Stimulated activated CD8-positive, alpha-beta memory T cell treated with anti-CD3 and anti-CD28 coated beads, Interleukin-7, amount 100 ng/mL, for 48 hours (primary cell): ENCODE results near the gene CD244.

Source experiments
- DNase-seq, 2 donors: peaks; one replicate each; pipeline ENCODE4 v3.0.0-alpha.2; 2020; ENCODE audit warnings: low read depth in 1 of 2; ENCODE audit errors: extremely low read depth in 1 of 2

Gene CD244

DNA sequence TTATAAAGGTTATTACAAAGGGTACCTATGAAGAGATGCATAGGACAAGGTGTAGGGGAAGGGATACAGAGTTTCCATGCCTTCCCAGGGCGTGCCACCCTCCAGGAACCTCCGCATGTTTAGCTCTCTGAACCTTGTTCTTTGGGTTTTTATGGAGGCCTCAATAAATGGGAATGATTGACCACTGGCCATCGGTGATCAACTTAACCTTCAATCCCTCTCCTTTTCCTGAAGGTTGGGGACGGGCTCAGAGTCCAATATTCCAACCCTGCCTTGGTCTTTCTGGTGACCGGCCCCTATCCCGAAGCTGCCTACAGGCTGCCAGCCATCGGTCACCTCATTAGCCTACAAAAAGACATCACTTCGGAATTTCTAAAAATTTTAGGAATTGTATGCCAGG, 11.7 kb downstream of the CD244 start:
- DNase-seq = no peak

DNA sequence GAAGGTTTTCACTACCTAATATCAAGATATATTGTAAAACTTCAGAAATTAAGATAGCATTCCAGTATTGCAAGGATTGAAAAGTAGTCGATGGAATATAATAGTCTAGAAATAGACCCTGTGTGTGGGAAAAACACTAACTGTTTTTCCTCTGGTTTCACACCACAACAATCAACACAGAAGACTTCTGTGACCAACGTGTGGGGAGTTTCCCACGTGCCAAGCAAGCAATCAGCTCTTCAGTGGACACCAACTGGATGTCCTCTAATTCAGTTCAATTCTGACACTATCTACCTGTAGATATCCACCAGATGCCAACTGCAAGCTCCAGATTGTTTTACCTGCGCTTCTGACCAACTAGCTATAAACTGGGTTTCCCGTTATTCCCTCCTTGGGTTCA, 12.1 kb downstream of the CD244 start:
- DNase-seq = no peak

DNA sequence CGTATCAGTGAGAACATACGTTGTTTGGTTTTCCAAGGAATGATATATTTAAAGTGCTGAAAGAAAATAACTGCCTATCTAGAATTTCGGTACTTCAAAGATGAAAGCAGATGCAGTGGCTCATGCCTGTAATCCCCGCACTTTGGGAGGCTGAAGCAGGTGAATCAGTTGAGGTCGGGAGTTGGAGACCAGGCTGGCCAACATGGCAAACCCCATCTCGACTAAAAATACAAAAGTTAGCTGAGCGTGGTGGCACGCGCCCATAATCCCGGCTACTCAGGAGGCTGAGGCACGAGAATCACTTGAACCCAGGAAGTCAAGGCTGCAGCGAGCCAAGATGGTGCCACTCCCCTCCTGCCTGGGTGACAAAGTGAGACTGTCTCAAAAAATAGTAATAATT, 16.4 kb downstream of the CD244 start:
- DNase-seq = no peak

DNA sequence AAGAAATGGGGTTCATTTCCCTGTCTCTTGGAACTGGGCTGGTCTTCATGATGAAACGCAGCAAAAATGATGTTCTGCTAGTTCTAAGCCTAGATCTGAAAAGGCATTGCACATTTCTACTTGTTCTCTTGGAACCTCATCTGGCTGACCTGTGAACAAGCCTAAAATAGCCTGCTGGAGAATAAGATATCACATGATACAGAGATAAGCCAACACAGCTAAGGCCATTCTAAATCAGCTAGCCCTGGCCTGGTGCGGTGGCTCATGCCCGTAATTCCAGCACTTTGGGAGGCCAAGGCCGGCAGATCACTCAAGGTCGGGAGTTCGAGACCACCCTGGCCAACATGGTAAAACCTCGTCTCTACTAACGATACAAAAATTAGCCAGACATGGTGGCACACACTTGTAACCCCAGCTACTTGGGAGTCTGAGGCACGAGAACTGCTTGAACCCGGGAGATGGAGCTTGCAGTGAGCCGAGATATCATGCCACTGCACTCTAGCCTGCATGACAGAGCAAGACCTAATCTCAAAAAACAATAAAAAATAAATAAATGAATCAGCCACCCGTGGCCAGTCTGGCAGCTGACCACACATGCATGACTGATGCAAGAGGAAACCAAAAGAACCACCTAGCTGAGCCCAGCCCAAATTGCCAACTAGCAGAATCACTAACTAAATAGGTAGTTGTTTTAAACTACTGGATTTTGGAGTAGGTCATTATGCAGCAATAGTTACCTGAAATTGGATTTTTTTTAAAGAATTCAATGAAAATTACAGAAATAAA, 18.0 kb downstream of the CD244 start:
- no peak for DNase-seq

DNA sequence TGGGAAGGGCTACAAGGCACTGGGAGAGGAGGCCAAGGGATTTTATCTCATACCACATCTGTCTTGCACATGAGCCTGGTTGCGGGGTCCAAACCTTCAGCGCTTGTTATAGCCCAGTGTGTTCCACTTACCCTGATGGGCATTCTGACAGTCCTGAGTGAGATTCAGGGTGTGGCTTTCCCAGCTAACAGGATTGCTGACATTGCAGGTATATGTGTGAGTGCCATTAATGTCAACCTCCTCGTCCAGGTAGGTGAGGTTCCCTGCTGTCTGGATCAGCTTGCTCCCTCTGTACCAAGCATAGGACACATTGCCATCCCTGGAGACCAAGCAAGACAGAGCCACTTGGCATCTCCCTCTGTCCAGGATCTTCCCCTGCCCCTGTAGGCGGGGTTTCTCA, 21.6 kb downstream of the CD244 start:
- no peak for DNase-seq

DNA sequence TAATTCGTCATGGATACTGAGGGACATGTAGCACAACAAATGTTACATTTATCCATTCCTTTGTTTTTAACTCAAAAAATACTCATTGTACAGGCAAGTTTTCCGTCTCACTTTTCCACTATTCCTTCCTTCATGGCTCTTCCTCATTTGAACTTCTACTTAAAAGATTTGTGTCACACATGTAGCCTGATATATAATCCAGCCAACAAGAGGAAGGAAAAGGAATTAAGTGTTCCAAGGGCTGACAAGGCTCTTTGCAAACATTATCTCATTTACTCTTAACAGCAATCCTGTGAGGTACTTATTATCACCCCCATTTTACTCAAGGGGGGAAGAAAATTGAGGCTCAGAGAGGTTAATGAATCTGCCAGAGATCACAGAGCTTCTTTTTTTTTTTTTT, 22.9 kb downstream of the CD244 start:
- no peak for DNase-seq

DNA sequence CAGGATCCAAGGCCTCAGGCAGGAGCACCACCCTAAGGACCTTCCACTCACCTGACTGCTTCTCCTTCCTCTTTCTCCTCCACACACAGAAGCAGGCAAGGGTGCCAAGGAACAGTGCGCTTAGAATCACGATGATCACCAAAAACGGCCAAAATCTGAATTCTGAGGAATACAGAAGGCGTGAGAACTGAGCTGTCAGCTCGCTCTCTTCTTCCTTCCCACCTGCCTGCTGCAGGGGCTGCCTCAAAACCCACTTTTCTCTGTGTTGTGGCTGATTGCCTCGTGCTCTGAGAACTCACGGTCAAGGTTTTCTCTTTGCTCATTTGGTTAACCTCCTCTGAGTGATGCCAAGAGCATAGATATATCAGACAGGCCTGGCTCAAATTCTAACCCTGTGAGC, 23.8 kb downstream of the CD244 start:
- DNase-seq = no peak

DNA sequence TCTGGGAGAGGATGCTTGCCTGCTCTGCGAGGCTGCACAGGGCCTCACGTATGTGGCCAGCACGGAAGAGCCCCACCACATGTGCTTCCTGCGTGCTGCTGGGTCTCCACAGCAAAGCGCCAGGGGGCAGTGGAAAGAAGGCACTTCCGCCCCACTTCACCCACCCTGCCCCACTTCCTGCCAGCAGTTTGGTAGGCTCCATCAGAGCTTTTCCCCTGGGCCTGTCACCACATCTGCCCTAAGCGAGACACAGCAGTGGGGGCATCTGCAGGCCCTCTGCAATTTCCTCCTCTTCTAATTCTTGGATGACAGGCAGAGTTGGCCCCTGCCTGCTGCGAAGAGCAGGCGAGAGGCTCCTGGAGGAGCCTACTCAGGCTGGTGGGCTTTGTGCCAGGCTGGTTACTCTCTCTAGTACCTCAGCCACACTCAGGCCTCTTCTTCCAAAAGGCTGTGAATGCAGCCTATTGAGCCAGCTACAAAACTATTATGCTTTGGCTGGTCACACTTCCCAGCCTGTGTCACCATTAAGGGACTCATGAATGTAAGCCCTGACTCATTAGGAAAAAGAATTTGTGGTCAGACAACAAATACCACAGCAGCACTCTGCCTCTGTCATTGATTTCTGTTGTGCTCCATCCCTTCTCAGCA, 25.0 kb downstream of the CD244 start:
- DNase-seq = peak; percentile 75 to 78

DNA sequence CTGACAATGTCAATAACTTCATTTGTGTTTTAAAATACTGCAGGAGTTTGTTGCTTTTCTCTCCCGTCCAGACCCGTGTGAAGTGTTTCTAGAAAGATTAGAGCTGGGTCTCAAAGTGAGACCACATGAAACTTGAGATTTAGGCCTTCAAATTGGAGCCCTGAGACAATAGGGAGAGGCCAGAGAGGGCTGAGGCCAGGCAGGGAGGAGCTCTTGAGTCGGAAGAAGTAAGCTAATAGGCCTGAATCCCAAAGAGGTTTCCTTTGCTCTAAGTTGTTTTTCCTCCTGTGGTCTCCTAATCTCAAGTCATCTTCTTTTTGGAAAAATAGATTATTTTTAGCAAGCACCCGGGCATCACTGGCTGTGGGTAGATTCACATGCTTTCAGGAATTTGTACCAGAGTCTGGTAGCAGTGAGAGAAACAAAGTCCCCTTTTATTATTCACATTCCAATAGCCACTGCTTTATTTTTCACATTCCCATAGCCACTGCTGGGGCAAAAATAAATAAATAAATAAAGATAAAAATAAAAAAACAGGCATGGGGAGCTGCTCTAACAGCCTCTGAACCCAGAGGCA, 25.6 kb downstream of the CD244 start:
- DNase-seq = no peak

DNA sequence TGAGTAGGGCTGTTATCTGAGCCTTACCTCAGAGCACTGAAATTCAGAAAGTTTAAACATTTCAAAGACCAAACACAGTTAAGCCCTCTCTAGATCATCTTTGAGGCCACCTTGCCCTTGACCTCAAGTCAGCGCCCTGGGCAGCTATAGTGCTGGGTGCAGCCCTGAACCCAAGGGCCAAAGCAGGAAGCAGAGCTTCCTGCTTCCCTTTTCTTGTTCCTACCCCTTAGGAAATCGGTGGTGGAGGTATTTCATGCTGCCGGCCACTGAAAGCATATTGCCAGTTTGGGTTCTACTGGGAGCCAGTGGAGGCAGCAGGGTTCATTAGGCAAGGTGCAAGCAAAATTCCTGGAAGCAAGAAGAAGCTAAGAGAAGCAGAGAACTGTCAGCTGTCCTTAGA, 26.1 kb downstream of the CD244 start:
- DNase-seq = no peak

DNA sequence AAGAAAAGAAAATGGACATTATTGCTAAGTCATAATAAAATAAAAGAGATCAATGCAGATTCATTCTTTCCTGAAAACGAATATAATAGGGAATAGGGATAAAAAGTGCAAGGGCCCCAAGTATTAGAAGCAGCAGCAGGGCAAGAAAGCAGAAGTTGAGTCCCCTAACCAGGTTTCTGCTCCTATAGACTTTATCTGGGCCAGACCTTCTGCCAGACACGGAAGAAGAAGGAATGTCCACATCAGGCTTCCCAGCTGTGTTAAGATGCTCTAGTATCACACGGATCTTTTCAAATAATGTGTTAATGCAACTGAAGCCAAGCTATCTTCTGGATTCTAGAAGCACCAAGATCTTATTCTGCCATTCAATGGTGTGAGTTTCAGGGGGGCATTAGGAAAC, 26.9 kb downstream of the CD244 start:
- no peak for DNase-seq

DNA sequence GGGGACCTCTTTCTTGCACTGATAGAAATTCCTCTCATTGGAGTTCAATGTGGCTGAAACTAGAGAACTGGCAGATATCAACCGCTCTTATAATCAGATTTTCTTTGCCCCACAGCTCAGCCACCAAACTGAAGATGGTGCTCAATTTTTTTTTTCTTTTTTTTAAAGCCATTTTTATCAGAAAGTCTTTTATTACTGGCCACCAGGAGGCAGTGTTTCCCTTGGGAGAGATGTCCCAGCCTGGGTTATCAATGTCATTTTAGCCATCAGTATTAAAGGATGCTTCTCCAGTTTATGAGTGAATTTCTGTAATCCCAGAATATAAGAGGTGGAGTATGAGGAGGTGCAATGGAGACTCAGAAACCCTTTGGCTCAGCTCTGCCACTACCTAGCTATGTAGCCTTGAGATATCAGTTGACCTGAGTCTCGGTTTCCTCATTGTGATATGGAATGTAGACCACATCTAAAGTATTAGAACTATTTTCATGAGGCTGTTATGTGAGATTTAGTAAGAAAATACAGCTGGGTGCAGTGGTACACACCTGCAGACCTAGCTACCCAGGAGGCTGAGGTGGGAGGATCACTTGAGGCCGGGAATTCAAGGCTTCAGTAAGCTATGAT, 27.6 kb downstream of the CD244 start:
- no peak for DNase-seq

DNA sequence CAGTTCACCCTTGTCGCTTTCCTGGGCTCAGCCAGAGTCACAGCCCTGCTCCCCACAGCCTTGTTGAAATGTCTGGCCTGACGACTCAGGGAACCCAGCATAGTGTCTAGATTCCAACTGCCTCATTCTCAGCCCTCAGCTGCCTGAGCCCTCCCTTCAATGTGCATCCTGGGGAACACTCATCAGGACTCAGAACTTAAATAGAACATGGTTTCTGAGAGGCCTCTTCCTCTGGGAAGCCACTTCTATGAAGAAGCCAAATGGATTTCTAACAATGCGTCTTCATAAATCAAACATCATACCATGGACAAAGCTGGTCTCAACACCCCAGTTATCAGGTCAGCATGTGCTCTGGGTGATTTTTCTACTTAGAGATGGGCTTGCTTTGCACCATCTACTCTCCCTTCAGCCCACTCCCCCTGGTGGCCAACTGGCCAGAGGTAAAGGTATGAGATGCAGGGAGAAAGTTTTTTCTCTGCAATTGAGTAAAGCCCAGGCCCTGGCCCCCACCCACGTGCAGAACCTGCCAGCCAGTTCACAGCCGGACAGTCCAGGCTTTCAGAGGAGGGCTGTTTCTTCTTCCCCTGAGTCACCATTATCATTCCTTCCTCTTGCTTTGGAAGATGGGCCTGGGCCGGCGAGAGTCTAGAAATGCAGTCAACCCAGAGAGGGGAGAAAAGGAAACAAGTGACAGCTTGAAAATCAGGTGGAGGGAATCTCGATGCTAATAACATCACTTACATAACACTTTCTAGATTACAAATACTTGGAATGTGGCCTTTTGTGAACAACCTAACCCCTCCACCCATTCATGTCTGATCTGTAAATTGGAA, 32.1 kb downstream of the CD244 start:
- peak; percentile 25 to 71 for DNase-seq

DNA sequence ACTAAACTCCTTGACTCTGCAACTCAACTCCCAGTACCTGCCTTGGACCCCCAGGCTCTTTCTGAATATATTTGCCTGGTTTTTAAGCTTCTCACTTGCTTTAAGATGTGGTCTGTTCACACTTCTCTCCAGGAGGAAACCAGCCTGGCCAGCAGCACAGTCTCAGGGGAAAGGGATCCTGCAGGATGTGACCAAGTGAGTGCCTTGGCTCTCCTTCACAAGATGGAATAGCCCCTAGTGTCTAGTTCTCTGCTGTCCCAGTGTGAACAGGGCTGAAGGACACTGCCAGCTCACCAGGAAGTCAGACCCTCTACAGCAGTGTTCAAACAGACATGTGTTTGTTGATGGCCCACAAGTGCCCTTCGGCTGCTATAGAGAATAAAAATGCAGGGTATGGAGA, 32.9 kb downstream of the CD244 start:
- DNase-seq = no peak

DNA sequence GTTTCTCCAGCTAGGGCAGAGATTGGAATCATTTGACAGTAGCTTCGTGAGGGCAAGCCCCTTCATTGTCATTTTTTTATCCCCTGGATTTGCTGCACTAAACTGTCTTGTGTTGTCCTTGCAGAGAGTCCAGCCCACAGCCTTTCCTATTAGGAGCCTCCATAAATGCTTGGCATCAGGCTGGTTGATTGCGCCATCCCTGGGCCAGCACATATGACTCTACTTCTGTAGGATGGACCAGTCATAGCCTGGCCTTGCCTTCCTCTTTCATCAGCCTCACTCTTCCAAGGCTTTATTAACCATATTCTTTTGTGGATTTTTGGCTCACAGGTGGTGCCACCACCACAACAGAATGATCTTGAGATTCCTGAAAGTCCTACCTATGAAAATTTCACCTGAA, 35.3 kb downstream of the CD244 start:
- no peak for DNase-seq

DNA sequence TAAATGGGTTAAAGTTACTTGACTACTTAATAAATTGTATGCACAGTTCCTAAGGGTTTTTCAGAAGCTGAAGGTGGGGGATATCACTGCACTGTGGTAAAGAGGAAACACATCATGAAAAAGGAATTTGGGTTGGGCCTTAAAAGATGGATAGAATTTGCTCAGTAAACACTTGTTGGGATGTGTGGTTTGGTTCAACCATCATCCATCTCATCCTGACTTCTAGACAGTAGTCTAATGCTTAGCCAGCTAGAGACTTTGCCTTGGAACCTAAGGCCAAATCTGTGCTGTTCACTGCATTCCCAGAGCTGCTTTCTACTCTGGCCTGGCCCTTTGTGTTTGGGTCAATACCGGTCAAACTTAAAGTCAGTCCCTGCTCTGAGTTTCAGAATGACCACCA, 36.1 kb downstream of the CD244 start:
- no peak for DNase-seq

DNA sequence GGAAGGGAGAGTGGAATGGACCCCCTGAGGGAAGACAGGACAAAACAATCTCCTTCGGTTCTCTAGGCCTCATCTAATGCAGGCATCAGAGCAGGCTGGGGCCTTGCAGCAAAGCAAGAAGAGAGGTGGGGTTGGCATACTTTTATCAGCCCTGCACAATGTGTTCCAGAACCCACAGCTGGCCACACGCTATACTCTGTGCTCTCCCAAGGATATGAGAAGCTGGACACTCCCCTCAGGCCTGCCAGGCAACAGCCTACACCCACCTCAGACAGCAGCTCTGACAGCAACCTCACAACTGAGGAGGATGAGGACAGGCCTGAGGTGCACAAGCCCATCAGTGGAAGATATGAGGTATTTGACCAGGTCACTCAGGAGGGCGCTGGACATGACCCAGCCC, 39.4 kb downstream of the CD244 start:
- no peak for DNase-seq

DNA sequence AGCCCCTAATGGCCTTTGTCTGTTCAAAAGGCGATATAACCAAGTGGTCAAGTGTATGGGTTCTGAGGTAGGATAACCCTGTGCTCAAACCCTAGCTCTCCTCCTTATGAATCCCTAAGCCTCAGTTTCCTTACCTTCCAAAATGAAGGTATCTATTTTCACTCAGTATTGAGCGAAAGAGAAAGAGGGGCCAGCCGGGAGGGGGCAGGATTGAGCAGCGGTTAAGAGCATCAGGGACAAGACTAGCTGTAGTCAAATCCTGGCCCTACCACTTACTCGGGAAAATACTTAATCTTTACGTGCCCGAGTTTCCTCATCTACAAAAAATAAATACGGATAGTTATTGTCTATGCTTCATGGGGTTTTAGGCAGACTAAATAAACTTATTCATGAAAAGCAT, 41.1 kb downstream of the CD244 start:
- no peak for DNase-seq

DNA sequence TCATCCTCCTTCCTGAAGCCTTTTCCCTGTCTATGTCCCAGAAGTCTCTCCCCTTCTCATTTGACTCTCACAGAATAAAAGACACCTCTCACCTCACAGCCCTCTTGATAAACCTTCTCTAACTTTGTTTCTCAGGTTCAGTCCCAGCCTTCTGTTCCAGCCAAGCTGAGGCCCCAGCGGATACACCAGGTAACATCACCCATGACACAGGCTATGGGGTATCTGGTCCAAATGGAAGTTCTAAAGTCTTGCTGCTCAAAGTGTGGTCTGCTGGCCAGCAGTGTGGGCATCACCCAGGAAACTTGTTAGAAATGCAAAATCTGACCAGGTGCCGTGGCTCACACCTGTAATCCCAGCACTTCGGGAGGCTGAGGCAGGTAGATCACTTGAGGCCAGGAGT, 43.5 kb downstream of the CD244 start:
- no peak for DNase-seq

DNA sequence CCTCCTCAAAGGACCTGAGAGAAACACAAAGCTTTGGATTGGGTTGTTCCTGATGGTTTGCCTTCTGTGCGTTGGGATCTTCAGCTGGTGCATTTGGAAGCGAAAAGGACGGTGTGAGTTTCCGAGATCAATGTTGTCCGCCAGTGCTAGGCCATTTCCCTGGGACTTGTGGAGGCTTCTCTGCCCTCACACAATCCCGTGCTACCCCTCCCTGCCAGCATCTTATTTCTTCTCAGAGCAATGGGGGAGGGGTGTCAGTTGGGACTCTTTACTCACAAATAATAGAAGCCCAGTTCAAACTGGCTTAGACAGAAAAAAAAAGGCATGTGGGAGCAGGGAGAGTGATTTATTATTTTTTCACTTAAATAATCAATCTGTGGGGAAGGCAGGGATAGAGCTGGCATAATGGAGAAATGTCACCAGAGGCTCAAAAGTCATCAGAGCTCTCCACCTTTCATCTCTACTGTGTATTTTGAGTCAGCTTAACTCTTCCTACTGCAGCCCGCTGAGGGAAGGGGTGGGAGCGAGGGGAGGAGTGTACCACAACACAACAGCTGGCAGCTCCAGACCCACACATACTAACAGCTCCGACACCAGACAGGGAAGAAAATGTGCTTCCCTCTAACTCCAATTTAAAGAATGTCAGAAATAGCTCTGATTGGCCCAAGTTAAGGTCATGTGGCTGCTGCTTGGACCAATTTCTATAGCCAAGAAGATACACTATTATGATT, 44.3 kb downstream of the CD244 start:
- DNase-seq = no peak
